ENCODE data around the gene TAS2R1. TPM values are rescaled to one million over a fixed set of nuclear protein-coding genes. Genes with fewer than 3 reads are reported as not detected.
"Not testable (repeated sequence)": the region's sequence is repeated elsewhere in the genome, so short reads cannot be mapped to it uniquely, and the experiment has no call there.

TAS2R1 gene
- total RNA-seq, 1 experiment from 2014 or later: not detected

DNA sequence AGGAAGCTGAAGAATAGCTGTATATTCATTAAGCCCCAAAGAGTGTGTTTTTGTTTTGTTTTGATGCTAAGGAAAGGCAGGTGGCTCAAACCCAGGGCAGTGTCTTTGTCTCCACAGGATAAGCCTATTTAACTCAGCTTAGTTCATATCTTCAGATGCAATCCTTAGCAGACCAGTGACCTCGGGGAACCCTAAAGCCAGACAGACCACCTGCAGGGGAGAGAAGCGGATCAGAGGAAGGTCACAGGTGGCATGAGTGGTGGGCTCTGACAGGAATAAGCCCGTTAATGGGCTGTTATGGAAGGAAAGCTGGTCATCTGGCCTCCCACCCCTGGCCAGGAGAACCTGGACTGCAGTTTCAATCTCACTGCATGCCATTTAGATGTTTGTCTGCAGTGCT, 30.8 kb downstream of the TAS2R1 start:
- POLR2A ChIA-PET: no interaction called here
- H3K27ac Mint-ChIP-seq (ENCODE audit: low read depth, unreplicated experiment): no peak overlapping the region
- intact Hi-C loops (cut with micrococcal nuclease): no loop called here
- peaks cover 53% of the 10 kb centered on the region for H3K27me3 Mint-ChIP-seq (ENCODE audit: insufficient read depth, unreplicated experiment)
- no peak for DNase-seq (ENCODE audit: unreplicated experiment)
- CTCF ChIA-PET: no interaction called here
- H3K36me3 Mint-ChIP-seq (ENCODE audit: insufficient read depth, unreplicated experiment): no peaks in the 10 kb centered on the region
- no peak overlapping the region for H3K4me3 Mint-ChIP-seq (ENCODE audit: unreplicated experiment)
- no peaks in the 10 kb centered on the region for H3K9me3 Mint-ChIP-seq (ENCODE audit: unreplicated experiment)
- no TSS peak for BruUV-seq (replicated peaks)
- TF ChIP-seq, protein P1, sequence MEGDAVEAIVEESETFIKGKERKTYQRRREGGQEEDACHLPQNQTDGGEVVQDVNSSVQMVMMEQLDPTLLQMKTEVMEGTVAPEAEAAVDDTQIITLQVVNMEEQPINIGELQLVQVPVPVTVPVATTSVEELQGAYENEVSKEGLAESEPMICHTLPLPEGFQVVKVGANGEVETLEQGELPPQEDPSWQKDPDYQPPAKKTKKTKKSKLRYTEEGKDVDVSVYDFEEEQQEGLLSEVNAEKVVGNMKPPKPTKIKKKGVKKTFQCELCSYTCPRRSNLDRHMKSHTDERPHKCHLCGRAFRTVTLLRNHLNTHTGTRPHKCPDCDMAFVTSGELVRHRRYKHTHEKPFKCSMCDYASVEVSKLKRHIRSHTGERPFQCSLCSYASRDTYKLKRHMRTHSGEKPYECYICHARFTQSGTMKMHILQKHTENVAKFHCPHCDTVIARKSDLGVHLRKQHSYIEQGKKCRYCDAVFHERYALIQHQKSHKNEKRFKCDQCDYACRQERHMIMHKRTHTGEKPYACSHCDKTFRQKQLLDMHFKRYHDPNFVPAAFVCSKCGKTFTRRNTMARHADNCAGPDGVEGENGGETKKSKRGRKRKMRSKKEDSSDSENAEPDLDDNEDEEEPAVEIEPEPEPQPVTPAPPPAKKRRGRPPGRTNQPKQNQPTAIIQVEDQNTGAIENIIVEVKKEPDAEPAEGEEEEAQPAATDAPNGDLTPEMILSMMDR (IDR thresholded peaks at IDR 0.05; ENCODE audit: unreplicated experiment): no peak
- peaks cover 3% of the 10 kb centered on the region for H3K4me1 Mint-ChIP-seq (ENCODE audit: insufficient read depth, unreplicated experiment)

- BruUV-seq (replicated peaks); POLR2A ChIA-PET; H3K9me3 Mint-ChIP-seq (ENCODE audit: unreplicated experiment); H3K4me3 Mint-ChIP-seq (ENCODE audit: unreplicated experiment); intact Hi-C loops (cut with micrococcal nuclease); H3K4me1 Mint-ChIP-seq (ENCODE audit: insufficient read depth, unreplicated experiment); H3K36me3 Mint-ChIP-seq (ENCODE audit: insufficient read depth, unreplicated experiment); DNase-seq (ENCODE audit: unreplicated experiment); H3K27ac Mint-ChIP-seq (ENCODE audit: low read depth, unreplicated experiment): not testable (repeated sequence)
- H3K27me3 Mint-ChIP-seq (ENCODE audit: insufficient read depth, unreplicated experiment): peaks cover 53% of the 10 kb centered on the region
- CTCF ChIA-PET: interaction anchor here (1.2 kb wide), 1 partner anchor 12 kb away, joined by 3 read pairs; no protein-coding TSS in a partner anchor
Observed at GRCh38 chr5:9598329-9598728, 31.8 kb downstream of the TAS2R1 start.

- DNase-seq (ENCODE audit: unreplicated experiment); intact Hi-C loops (cut with micrococcal nuclease); H3K27ac Mint-ChIP-seq (ENCODE audit: low read depth, unreplicated experiment); BruUV-seq (replicated peaks); H3K4me1 Mint-ChIP-seq (ENCODE audit: insufficient read depth, unreplicated experiment); H3K36me3 Mint-ChIP-seq (ENCODE audit: insufficient read depth, unreplicated experiment); H3K4me3 Mint-ChIP-seq (ENCODE audit: unreplicated experiment); H3K9me3 Mint-ChIP-seq (ENCODE audit: unreplicated experiment): not testable (repeated sequence)
- peaks cover 53% of the 10 kb centered on the region for H3K27me3 Mint-ChIP-seq (ENCODE audit: insufficient read depth, unreplicated experiment)
- POLR2A ChIA-PET: interaction anchor here (0.5 to 0.6 kb wide), 3 partner anchors 11 to 219 kb away, joined by 3 to 6 read pairs (median 3); no protein-coding TSS in a partner anchor
- CTCF ChIA-PET: interaction anchor here (0.6 to 1.2 kb wide), 4 partner anchors 13 to 578 kb away, joined by 3 to 4 read pairs (median 3); no protein-coding TSS in a partner anchor
Observed at GRCh38 chr5:9597322-9597721, 32.8 kb downstream of the TAS2R1 start.

DNA sequence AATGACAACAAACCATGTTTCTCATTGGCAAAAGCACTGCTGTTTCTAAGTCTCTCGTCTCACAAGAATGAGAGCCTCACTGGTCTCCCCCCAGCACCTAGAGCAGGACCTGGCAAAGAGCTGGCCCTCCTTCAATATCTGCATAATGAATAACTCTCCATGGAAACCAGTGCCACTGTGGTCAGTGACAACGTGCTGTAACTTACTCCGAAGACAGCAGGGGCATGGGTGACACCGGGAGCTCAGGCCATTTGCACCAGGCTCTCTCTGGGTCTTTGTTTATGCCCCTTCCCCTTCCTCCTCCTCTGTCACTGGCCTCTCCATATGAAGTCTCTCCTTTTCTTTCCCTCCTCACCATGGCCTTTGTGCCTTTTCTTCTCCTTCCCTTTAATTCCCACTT, 33.3 kb downstream of the TAS2R1 start:
- intact Hi-C loops (cut with micrococcal nuclease): no loop called here
- H3K36me3 Mint-ChIP-seq (ENCODE audit: insufficient read depth, unreplicated experiment): peaks cover 3% of the 10 kb centered on the region
- TF ChIP-seq, protein P1 (IDR thresholded peaks at IDR 0.05; ENCODE audit: unreplicated experiment): no peak
- no peak overlapping the region for H3K4me3 Mint-ChIP-seq (ENCODE audit: unreplicated experiment)
- H3K27ac Mint-ChIP-seq (ENCODE audit: low read depth, unreplicated experiment): no peak overlapping the region
- ChIA-PET POLR2A (interaction anchor here (0.5 to 0.6 kb wide), 2 partner anchors 12 to 208 kb away, joined by 3 read pairs; no protein-coding TSS in a partner anchor), CTCF (interaction anchor here (0.7 to 1.2 kb wide), 2 partner anchors 441 to 578 kb away, joined by 3 to 4 read pairs; no protein-coding TSS in a partner anchor)
- no peaks in the 10 kb centered on the region for H3K4me1 Mint-ChIP-seq (ENCODE audit: insufficient read depth, unreplicated experiment)
- no peaks in the 10 kb centered on the region for H3K9me3 Mint-ChIP-seq (ENCODE audit: unreplicated experiment)
- no peak for DNase-seq (ENCODE audit: unreplicated experiment)
- peaks cover 53% of the 10 kb centered on the region for H3K27me3 Mint-ChIP-seq (ENCODE audit: insufficient read depth, unreplicated experiment)
- BruUV-seq (replicated peaks): no TSS peak

GRCh38 chr5:9596171-9596780, 33.9 kb downstream of the TAS2R1 start:
- peaks cover 53% of the 10 kb centered on the region for H3K27me3 Mint-ChIP-seq (ENCODE audit: insufficient read depth, unreplicated experiment)
- H3K4me1 Mint-ChIP-seq (ENCODE audit: insufficient read depth, unreplicated experiment): no peaks in the 10 kb centered on the region
- H3K36me3 Mint-ChIP-seq (ENCODE audit: insufficient read depth, unreplicated experiment): peaks cover 6% of the 10 kb centered on the region
- TF ChIP-seq, protein P1 (IDR thresholded peaks at IDR 0.05; ENCODE audit: unreplicated experiment): no peak
- H3K9me3 Mint-ChIP-seq (ENCODE audit: unreplicated experiment): no peaks in the 10 kb centered on the region
- H3K4me3 Mint-ChIP-seq (ENCODE audit: unreplicated experiment): no peak overlapping the region
- H3K27ac Mint-ChIP-seq (ENCODE audit: low read depth, unreplicated experiment): no peak overlapping the region
- POLR2A ChIA-PET: no interaction called here
- no TSS peak for BruUV-seq (replicated peaks)
- no peak for DNase-seq (ENCODE audit: unreplicated experiment)
- CTCF ChIA-PET: no interaction called here
- intact Hi-C loops (cut with micrococcal nuclease): no loop called here

All from MCF 10A (cell line).